HG03045 (cell line): ENCODE data around the gene RAB11A.

Source experiments
- ATAC-seq: cut with Tn5 transposase; IDR thresholded peaks from one replicate; pipeline ENCODE4 v1.9.1; 2021; ENCODE audit warnings: mild to moderate bottlenecking, moderate library complexity; ENCODE audit not compliant: unreplicated experiment

Gene RAB11A

GRCh38 chr15:65883571-65883970, 14.3 kb downstream of the RAB11A start:
- ATAC-seq: no peak

GRCh38 chr15:65884511-65884910, 15.2 kb downstream of the RAB11A start:
- ATAC-seq: no peak

GRCh38 chr15:65885668-65886218, 16.5 kb downstream of the RAB11A start:
- no peak for ATAC-seq

GRCh38 chr15:65887565-65887964, 18.3 kb downstream of the RAB11A start:
- ATAC-seq: no peak

GRCh38 chr15:65888981-65889380, 19.7 kb downstream of the RAB11A start:
- ATAC-seq: no peak

GRCh38 chr15:65893060-65893459, 23.8 kb downstream of the RAB11A start:
- ATAC-seq: no peak

- no peak for ATAC-seq
Observed at GRCh38 chr15:65896236-65896635, 26.9 kb downstream of the RAB11A start.

- no peak for ATAC-seq
Observed at GRCh38 chr15:65900488-65900887, 31.2 kb downstream of the RAB11A start.

- no peak for ATAC-seq
Observed at GRCh38 chr15:65901336-65901735, 32.0 kb downstream of the RAB11A start.

- ATAC-seq: no peak
Observed at GRCh38 chr15:65901836-65902235, 32.5 kb downstream of the RAB11A start.

- peak; percentile 62 for ATAC-seq
Observed at GRCh38 chr15:65902373-65902772, 33.1 kb downstream of the RAB11A start.

GRCh38 chr15:65903296-65904073, 34.2 kb downstream of the RAB11A start:
- no peak for ATAC-seq

GRCh38 chr15:65904301-65904700, 35.0 kb downstream of the RAB11A start:
- ATAC-seq: no peak

- ATAC-seq: no peak
Observed at GRCh38 chr15:65906396-65906795, 37.1 kb downstream of the RAB11A start.

- ATAC-seq: no peak
Observed at GRCh38 chr15:65907661-65908060, 38.4 kb downstream of the RAB11A start.

GRCh38 chr15:65908876-65909275, 39.6 kb downstream of the RAB11A start:
- ATAC-seq: no peak

- no peak for ATAC-seq
Observed at GRCh38 chr15:65909831-65910230, 40.5 kb downstream of the RAB11A start.

GRCh38 chr15:65910341-65910740, 41.0 kb downstream of the RAB11A start:
- ATAC-seq: no peak

- no peak for ATAC-seq
Observed at GRCh38 chr15:65912235-65912634, 42.9 kb downstream of the RAB11A start.

- ATAC-seq: no peak
Observed at GRCh38 chr15:65913631-65914199, 44.4 kb downstream of the RAB11A start.

- ATAC-seq: no peak
Observed at GRCh38 chr15:65914386-65914785, 45.1 kb downstream of the RAB11A start.
